Measurements from ENCODE around the gene DIAPH3. TPM values are rescaled to one million over a fixed set of nuclear protein-coding genes. Genes with fewer than 3 reads are reported as not detected.

DIAPH3 gene
- total and polyA plus RNA-seq, 2 donors (not counting 1 experiment from before 2014, with no cell fraction given): 0.03 to 0.10 TPM

DNA sequence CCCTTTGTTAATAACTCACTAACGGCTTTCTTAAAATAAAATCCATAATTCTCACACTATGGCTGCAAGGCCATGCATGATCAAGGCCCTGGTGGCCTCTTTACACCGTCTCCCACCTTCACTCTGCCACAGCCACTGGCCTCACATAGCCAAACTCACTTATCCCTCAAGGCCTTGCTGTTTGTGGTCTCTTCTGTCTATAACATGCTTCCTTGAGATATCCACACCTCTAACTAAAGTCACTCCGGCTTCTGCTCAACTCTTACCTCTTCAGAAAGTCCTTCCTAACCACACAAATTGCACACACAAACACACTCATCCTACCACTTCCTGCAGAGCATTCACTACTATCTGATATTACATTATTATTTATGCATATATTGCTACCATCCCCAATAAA is 262.5 kb downstream of the DIAPH3 start:
- H3K27me3 ChIP-seq (replicated peaks in 1 of 4; ENCODE audit: control extremely low read depth in 1 of 4, control insufficient read depth in 3 of 4, insufficient read depth in 4 of 4, low read length in 3 of 4): no peaks in the 10 kb centered on the region
- no peak overlapping the region for H3K4me2 ChIP-seq (replicated peaks; ENCODE audit: low read depth, low read length, poor library complexity, severe bottlenecking)
- no peak for ATAC-seq (ENCODE audit: low read depth)
- H4K20me1 ChIP-seq (ENCODE audit: control insufficient read depth, insufficient read depth, low read length, poor library complexity, severe bottlenecking): no peaks in the 10 kb centered on the region
- no peaks in the 10 kb centered on the region for H3K36me3 ChIP-seq (replicated peaks in 1 of 2; ENCODE audit: control extremely low read depth in 1 of 2, control insufficient read depth in 1 of 2, extremely low read depth in 1 of 2, insufficient read depth in 2 of 2, low read length in 1 of 2)
- H3K27me3 Mint-ChIP-seq: no peaks in the 10 kb centered on the region
- TF ChIP-seq, protein P1, sequence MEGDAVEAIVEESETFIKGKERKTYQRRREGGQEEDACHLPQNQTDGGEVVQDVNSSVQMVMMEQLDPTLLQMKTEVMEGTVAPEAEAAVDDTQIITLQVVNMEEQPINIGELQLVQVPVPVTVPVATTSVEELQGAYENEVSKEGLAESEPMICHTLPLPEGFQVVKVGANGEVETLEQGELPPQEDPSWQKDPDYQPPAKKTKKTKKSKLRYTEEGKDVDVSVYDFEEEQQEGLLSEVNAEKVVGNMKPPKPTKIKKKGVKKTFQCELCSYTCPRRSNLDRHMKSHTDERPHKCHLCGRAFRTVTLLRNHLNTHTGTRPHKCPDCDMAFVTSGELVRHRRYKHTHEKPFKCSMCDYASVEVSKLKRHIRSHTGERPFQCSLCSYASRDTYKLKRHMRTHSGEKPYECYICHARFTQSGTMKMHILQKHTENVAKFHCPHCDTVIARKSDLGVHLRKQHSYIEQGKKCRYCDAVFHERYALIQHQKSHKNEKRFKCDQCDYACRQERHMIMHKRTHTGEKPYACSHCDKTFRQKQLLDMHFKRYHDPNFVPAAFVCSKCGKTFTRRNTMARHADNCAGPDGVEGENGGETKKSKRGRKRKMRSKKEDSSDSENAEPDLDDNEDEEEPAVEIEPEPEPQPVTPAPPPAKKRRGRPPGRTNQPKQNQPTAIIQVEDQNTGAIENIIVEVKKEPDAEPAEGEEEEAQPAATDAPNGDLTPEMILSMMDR (IDR thresholded peaks at IDR 0.05): no peak
- no peak overlapping the region for H3K9ac ChIP-seq (ENCODE audit: low read length)
- WGBS (ENCODE audit: insufficient coverage): 96% methylated on average over 3 of the region's 3 CpGs
- ChIA-PET POLR2A (no interaction called here), CTCF (interaction anchor here (1.7 kb wide), 1 partner anchor 8 kb away, joined by 4 read pairs; no protein-coding TSS in a partner anchor)
- H3K4me1 Mint-ChIP-seq: no peaks in the 10 kb centered on the region
- H3K79me2 ChIP-seq (ENCODE audit: control insufficient read depth, insufficient read depth, low read length): no peaks in the 10 kb centered on the region
- H3K27ac Mint-ChIP-seq: no peak overlapping the region
- no peaks in the 10 kb centered on the region for H3K9me3 Mint-ChIP-seq (ENCODE audit: insufficient read depth)
- intact Hi-C loops (cut with micrococcal nuclease): no loop called here
- no peak overlapping the region for H3K27ac ChIP-seq (ENCODE audit: low read length in 2 of 2)
- H3K9me3 ChIP-seq (ENCODE audit: control extremely low read depth in 1 of 3, control insufficient read depth in 2 of 3, insufficient read depth in 1 of 3, low read length in 2 of 3): no peaks in the 10 kb centered on the region
- H3K4me3 Mint-ChIP-seq: no peak overlapping the region
- H2AFZ ChIP-seq (ENCODE audit: insufficient read depth, low read depth, low read length, poor library complexity, severe bottlenecking): no peak overlapping the region
- H3K4me1 ChIP-seq (ENCODE audit: control insufficient read depth in 2 of 2, insufficient read depth in 2 of 2, low read length in 2 of 2): no peaks in the 10 kb centered on the region
- DNase-seq: no peak
- H3K4me3 ChIP-seq (ENCODE audit: control extremely low read depth in 1 of 5, extremely low read depth in 1 of 5, insufficient read depth in 1 of 5, low read depth in 2 of 5, low read length in 4 of 5): no peak overlapping the region

DNA sequence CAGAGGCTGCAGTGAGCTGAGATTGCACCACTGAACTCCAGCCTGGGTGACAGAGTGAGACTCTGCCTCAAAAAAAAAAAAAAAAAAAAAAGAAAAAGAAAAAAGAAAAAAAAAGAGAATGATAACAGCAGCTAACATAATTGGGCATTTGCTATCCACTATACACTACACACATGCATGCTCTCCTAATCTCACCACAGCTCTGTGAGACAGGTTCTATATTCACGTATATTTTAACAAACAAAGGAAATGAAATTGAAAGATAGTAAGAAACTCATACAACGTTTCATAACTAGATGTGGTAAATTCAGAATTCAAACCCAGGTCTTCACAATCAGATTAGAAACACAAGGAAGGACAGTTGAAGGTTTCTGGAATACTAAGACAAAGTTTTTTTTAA is 265.7 kb downstream of the DIAPH3 start:
- Histone ChIP-seq H4K20me1 (ENCODE audit: control insufficient read depth, insufficient read depth, low read length, poor library complexity, severe bottlenecking) (no peaks in the 10 kb centered on the region), H3K9ac (ENCODE audit: low read length) (no peak overlapping the region), H3K36me3 (replicated peaks in 1 of 2; ENCODE audit: control extremely low read depth in 1 of 2, control insufficient read depth in 1 of 2, extremely low read depth in 1 of 2, insufficient read depth in 2 of 2, low read length in 1 of 2) (no peaks in the 10 kb centered on the region), H3K4me2 (replicated peaks; ENCODE audit: low read depth, low read length, poor library complexity, severe bottlenecking) (no peak overlapping the region), H2AFZ (ENCODE audit: insufficient read depth, low read depth, low read length, poor library complexity, severe bottlenecking) (no peak overlapping the region), H3K4me1 (ENCODE audit: control insufficient read depth in 2 of 2, insufficient read depth in 2 of 2, low read length in 2 of 2) (no peaks in the 10 kb centered on the region), H3K79me2 (ENCODE audit: control insufficient read depth, insufficient read depth, low read length) (no peaks in the 10 kb centered on the region), H3K9me3 (ENCODE audit: control extremely low read depth in 1 of 3, control insufficient read depth in 2 of 3, insufficient read depth in 1 of 3, low read length in 2 of 3) (no peaks in the 10 kb centered on the region), H3K4me3 (ENCODE audit: control extremely low read depth in 1 of 5, extremely low read depth in 1 of 5, insufficient read depth in 1 of 5, low read depth in 2 of 5, low read length in 4 of 5) (no peak overlapping the region), H3K27ac (ENCODE audit: low read length in 2 of 2) (no peak overlapping the region), H3K27me3 (replicated peaks in 1 of 4; ENCODE audit: control extremely low read depth in 1 of 4, control insufficient read depth in 3 of 4, insufficient read depth in 4 of 4, low read length in 3 of 4) (no peaks in the 10 kb centered on the region)
- no peaks in the 10 kb centered on the region for H3K27me3 Mint-ChIP-seq
- no peak overlapping the region for H3K27ac Mint-ChIP-seq
- DNase-seq (no peak), ATAC-seq (ENCODE audit: low read depth) (no peak)
- ChIA-PET CTCF (no interaction called here), POLR2A (no interaction called here)
- H3K4me1 Mint-ChIP-seq: no peaks in the 10 kb centered on the region
- H3K4me3 Mint-ChIP-seq: no peak overlapping the region
- intact Hi-C loops (cut with micrococcal nuclease): no loop called here
- H3K9me3 Mint-ChIP-seq (ENCODE audit: insufficient read depth): no peaks in the 10 kb centered on the region
- no peak for TF ChIP-seq EZH2 (IDR thresholded peaks at IDR 0.05; ENCODE audit: borderline replicate concordance, insufficient read depth, low read depth, low read length, poor library complexity, severe bottlenecking)
- TF ChIP-seq, protein P1 (IDR thresholded peaks at IDR 0.05): no peak
- WGBS (ENCODE audit: insufficient coverage): no CpG with 5 or more reads among the region's 2 CpGs
